Stimulated activated CD4-positive, alpha-beta T cell treated with anti-CD3 and anti-CD28 coated beads, TNF-alpha, amount 100 ng/mL, for 4 hours (primary cell): Measurements from ENCODE around the gene CCL2.

ENCODE experiments used
- DNase-seq, 3 experiments: peaks; one replicate each; pipeline ENCODE4 v3.0.0-alpha.2; 2020; ENCODE audit warnings: low read depth in 3 of 3

CCL2 gene

DNA sequence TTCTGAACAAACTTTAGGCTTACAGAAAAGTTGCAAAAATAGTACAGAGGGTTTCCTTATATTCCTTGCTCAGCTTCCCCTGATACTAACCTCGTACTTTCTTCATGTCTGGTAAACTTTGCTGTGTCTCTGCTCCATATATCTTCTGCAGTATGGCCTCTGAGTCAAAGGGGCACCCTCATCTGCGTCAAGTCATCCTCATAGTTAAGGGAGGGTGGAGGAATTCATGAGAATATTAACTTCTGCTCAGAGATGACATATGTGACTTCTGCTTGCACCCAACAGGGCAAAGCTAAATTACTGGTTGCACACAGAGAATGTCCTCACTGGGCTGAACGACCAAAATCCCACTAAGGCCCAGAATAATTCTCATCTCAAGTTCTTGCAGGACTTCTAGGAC lies 10.6 kb downstream of the CCL2 start:
- no peak for DNase-seq

DNA sequence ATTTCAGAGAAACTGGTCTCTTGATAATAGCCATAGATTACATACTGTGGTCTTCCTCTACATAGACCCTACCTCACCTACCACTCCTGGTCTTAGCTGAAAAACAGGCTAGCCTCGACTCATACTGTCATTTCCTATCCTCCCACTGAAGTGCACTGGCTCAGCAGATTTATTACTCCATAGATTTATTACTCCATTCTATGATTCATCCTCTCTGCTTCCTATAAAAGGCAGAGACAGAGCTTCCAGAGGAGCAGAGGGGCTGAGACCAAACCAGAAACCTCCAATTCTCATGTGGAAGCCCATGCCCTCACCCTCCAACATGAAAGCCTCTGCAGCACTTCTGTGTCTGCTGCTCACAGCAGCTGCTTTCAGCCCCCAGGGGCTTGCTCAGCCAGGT lies 14.9 kb downstream of the CCL2 start, which contains the start of gene CCL7:
Gene CCL7 (plus strand): TSS at position 253 of the 400 bp plus-strand sequence. CDS start 70 bp downstream, at position 323.
- DNase-seq, result no peak

DNA sequence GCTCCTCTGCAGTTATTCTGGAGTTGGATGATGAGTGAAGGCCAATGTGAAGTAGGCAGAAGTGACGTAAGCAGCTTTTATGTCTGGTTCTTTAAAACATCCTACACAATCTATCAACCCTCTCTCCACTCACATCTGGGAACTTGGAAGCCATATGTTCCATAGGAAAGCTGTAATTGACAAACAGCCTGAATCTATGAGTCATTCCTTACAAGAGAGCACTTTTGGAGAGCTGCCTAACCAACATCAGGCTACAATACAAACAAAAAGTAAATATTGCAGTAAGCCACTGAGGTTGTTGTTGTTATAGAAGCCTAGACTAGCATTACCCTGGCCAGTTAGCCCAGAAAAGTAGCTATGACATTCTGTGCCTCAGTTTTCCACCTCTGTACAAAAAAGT lies 20.8 kb downstream of the CCL2 start:
- no peak for DNase-seq

DNA sequence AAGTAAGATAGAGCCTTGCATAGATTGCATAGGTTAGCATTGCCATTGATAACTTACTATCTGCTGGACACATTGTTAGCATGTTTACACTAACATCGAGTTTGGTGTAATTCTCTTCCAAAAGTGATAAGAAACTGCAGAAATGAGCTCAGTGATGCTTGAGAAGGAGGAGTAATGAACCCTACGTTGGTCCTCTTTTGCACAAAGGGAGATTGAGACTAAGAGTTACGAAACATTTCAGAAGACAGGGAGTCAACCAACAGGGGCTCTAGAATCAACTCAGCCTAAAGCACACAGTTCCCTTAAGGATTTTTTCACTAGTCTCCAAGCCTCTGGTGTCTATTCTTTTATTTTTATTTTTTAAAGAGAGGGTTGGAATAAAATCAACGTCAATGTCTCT lies 21.7 kb downstream of the CCL2 start:
- DNase-seq, result no peak

DNA sequence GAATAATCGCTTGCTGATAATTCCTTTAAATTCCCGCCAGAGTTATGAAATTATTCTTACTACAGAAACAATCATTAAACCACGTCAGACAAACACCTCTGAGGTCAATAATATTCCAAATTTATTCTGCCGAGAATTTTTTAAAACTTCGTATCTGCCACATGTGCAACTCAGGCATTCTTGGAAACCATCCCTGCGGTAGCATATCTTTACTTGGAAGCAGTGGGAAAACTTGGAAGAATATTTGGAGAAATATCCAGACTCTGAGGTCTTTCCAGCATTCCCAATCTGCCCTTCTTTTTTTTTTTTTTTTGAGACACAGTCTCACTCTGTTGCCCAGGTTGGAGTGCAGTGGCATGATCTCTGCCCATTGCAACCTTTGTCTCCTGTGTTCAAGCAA lies 28.5 kb downstream of the CCL2 start:
- no peak for DNase-seq

DNA sequence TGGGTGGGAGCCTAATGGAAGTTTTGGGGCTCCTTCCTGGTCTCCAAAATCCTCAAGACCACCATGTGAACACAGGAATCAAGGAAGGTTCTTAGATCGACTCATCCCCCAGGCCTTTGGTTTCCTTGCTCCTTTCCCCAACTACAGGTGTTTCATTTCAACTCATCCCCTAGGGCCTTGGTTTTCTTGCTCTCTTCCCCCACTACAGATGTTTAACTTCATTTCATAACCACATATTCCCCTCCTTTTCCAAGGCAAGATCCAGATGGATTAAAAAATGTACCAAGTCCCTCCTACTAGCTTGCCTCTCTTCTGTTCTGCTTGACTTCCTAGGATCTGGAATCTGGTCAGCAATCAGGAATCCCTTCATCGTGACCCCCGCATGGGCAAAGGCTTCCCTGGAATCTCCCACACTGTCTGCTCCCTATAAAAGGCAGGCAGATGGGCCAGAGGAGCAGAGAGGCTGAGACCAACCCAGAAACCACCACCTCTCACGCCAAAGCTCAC lies 30.3 kb downstream of the CCL2 start, which contains the start of gene CCL11:
Gene CCL11 (plus strand): TSS at position 457 of the 507 bp plus-strand sequence. CDS start 67 bp downstream, outside the sequence.
- DNase-seq, result no peak

DNA sequence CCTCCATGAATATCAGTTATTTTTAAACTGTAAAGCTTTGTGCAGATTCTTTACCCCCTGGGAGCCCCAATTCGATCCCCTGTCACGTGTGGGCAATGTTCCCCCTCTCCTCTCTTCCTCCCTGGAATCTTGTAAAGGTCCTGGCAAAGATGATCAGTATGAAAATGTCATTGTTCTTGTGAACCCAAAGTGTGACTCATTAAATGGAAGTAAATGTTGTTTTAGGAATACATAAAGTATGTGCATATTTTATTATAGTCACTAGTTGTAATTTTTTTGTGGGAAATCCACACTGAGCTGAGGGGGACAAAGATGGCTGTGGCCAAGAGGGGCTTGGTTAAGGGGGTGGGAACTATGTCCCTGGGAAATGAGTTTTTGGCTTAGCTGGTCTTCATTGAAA lies 32.8 kb downstream of the CCL2 start:
- no peak for DNase-seq

DNA sequence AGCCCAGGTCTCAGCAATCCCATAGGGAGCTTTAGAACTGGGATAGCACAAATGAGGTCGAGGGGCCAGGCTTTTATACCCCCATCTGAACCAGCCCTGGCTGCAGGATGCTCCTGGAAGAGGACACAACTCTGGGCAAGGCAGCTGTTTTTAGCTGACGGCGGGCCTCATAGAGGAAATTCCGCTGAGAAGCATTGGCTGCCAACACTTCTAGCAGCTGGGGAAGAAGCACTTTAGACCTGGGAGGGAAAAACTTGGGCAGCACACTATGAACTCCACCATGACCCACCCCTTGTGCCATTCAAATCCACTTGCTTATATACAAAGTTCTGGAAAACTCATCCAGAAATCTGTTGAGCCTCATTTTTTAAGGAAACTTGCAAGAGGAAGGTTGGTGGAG lies 35.5 kb downstream of the CCL2 start:
- DNase-seq, result no peak

DNA sequence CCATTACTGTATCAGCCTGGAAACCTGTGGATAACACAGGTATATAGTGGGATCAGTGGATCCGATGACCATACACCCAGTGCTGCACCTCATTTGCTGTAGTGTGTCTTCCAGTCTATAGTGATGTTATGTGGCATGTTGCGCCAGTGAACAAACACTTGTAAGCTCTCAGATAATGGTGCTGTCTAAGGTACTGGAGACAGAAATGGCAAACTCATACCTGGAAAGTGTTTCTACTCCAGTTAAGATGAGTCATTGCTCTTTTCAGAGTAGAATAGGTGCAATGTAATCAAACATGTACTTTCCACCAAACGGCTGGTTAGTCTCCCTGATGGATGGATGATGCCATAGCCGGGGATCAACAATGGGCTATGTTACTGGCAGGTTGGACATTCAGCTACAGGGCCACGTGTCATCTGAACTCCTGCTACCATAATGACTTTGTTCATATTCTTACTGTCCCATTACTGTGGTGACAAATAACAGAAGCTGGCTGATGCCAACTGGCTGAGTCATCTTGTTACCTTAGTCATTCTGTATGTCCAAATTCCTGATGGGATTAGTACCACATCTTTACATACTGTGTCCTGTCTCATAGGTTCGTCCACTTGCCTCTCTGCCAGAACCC lies 36.8 kb downstream of the CCL2 start:
- no peak for DNase-seq

DNA sequence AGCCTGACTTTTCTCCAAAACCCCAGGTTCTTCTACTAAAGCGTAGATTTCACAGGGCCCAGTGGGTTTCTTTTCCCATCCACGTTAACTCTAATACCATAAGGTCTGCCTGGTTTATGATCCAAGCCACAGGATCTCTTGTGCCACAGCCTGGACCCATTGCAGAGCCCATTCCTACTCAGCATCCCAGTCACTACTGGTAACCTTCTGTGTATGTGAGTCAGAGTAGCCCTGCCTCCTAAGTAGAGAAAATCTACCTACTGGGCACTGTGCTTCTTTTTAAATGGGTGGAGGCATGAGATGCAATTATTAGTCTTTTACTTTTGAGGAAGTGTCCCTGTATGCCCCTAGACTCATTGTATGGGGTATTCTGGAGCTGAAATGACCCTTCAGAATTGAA lies 43.9 kb downstream of the CCL2 start:
- no peak for DNase-seq

DNA sequence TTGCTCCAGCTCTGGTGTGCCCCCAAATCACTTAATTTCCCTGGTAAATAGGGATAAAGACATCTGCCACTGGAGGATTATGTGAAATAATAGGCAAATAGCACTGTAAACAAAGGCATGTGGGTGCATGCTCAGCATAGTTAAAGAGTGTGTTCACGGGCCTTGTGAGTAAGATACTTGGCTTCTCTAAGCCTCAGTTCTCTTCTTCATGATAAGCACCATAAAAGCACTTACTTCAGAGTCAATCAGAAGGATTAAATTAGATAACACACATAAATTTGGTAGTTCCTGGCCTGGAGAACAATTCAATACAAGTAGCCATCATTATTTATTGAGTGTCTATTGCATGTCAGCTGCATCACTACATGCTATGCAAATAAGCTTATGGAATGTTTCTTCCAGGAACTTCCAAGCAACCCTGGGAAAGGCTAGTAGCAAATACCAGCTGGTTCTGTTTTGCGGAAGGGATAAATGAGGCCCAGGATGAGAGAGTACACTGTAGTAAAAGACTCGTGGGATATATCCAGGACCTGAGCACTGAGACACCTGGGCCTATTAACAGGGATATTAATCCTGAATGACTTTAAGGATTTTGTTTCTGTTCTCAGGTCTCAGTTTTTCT lies 45.0 kb downstream of the CCL2 start:
- no peak for DNase-seq

DNA sequence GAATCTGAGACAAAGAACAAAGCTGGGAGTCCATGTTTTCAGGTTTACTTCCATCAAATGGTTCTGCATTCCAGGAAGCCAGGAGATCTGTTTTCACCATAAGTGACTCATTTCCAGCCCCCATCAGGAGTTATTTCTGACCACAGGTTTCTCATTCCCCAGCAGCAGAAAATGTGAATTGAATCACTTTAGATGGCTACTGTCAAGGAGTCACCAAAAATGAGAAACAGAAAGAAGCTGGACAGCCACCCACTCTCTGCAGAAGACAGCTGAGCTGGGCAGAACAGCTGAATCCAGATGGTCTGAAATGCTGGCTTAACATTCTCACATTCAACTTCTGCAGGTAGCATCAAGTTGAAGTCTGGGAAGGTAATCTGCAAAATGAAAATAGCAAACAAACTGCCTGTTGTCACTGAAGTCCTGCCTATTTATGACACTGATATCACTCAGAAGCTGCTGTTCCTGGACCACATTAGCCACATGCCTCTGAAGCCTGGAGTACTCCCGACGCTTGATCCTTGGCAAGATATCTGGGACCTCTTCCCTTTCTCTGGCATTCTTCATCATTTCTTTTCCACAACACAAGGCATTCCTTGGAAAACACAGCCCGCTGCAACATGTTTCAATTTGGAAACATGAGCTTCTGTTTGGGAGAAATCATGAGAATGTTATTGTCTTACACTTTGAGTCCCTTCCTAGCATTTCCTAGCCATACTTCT lies 45.7 kb downstream of the CCL2 start:
- DNase-seq, result no peak

DNA sequence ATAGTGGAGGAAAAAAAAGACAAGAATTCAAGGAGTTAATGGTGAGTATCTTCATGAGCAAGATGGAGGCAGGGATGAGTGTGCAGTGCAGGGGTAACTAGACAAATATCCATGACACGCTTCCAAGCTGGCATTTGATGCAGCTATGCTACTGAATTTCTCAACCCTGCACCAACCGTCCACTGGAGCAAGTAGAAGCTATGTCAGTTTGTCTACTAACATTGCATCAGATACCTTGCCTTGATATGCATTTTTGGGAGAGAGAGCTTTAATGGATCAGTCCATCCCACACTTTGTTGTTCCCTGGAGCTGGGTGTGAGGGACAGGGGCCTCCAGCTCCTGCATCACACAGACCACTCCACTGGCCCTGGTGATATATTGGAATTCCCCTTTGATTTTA lies 46.9 kb downstream of the CCL2 start:
- DNase-seq, result no peak

DNA sequence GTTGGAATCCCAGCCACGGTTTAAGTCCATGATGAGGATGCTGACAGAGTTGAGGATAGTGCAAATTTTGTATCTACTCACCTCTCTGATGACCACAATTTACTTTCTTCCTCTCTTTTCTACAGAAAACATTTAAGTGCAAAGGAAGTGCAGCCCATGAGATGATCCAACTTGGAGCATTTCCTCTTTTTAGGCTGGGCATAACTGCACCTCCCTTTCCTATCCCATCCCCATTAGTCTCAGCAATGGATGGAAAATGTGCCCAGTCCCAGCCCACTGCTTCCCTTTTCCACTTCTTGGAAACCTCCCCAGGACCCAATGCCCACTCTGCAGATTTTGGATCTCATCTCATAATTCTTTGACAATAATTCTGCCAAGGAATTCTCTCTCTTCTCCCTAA lies 47.6 kb downstream of the CCL2 start:
- no peak for DNase-seq

DNA sequence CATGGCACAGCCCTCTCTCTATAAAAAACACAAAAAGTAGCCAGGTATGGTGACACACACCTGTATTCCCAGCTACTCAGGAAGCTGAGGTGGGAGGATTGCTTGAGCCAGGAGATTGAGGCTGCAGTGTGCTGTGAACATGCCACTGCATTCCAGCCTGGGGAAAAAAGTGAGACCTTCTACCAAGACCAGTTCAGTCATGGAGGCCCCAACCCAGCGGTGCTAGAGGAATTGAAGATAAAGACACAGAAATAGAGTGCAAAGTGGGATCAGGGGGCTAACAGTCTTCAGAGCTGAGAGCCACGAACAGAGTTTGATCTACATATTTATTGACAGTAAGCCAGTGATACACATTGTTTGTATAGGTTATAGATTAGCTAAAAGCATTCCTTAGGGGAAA lies 48.5 kb downstream of the CCL2 start:
- DNase-seq, result no peak

DNA sequence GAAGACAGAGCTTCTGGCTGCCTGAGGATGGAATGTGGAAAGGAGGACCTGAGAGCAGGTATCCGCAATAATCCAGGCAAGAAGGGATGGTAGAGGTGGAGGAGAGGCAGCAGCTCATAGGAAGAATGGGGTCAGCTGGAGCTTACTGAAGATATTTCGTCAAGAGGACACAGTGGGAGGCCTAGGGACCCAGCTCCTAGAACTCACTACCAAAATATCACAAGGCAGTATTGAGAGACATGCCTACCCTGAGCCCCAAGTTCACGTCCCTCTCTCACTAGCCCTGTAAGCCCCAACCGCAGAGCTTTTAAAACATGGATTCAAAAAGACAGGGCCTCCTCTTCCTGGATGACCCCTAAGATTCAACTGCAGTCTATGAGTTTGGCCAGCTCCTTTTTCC lies 50.0 kb downstream of the CCL2 start:
- no peak for DNase-seq

DNA sequence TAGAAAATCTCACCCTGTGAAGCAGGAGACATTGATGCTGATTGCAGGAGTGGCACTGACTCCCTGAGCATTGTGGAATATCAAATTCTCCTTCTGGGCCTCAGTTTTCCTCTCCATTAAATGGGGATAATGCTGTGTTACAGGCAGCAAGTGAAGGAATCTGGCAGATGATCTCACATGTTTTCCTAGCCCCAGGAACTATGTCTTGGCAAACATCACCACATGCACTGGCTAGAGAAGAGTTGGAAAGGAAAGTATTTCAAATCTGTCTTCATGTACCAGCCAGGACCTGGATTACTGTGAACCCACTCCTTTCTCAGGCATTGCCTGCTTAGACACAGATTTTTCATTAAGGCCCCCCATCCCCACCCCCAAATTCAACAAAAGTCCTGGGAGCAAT lies 50.5 kb downstream of the CCL2 start:
- DNase-seq, result no peak

DNA sequence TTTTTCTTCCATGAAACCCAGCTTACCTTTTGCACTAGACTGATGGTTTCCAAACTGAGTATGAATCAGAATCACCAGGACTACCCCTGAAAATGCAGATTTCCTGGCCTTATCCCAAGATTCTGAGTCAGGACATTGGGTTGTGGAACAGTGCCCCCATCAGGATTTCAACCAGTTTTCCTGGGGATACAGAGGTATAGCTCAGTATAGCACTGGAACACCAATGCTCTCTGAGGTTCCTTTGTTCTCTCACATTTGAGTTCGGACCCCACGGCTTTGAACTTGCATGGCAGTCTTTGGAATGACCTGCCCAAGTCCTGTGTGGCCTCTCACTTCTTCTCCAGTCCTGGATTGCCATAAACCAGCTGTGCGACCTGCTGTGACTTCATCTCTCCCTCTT lies 51.4 kb downstream of the CCL2 start:
- no peak for DNase-seq
